Esophagus squamous epithelium (tissue), 5 donors: ENCODE results near the gene NDFIP2. TPM values are rescaled to one million over a fixed set of nuclear protein-coding genes. Genes with fewer than 3 reads are reported as not detected.

Experiments
- DNase-seq: peaks from one replicate; lab custom pipeline; 2025; lab: John Stamatoyannopoulos, UW
- H3K27ac ChIP-seq, 4 donors: fragments of 200-600 bp; sonication (generic); one replicate each; pipeline ENCODE4 v1.5.1; 2016 to 2019; ENCODE audit warnings: mild to moderate bottlenecking in 1 of 4
- H3K27me3 ChIP-seq, 4 donors: fragments of 200-600 bp; sonication (generic); 1 replicate in 3 of 4; 2 replicates in 1 of 4; pipeline versions ENCODE4 v1.5.1 to v1.6.0; 2017 to 2021; ENCODE audit warnings: antibody characterized with exemption in 1 of 4
- H3K36me3 ChIP-seq, 3 donors: fragments of 200-600 bp; sonication (generic); one replicate each; pipeline ENCODE4 v1.5.1; 2016 to 2019
- H3K4me1 ChIP-seq, 3 donors: fragments of 200-600 bp; sonication (generic); one replicate each; pipeline ENCODE4 v1.5.1; 2017 to 2019
- H3K4me3 ChIP-seq, 4 donors: fragments of 200-600 bp; sonication (generic); 1 replicate in 3 of 4; 2 replicates in 1 of 4; pipeline ENCODE4 v1.5.1; 2016 to 2019; ENCODE audit warnings: mild to moderate bottlenecking in 2 of 4, moderate library complexity in 1 of 4
- H3K9me3 ChIP-seq, 3 donors: fragments of 200-600 bp; sonication (generic); one replicate each; pipeline ENCODE4 v1.5.1; 2016 to 2019
- CTCF ChIP-seq, 6 experiments: fragments of 450-650 bp in 4 of 6; fragments of 200-600 bp in 2 of 6; sonication (generic) in 2 of 6; IDR thresholded peaks; one replicate each; pipeline ENCODE4 v1.5.1; 2016 to 2019; ENCODE audit warnings: antibody characterized with exemption in 6 of 6, mild to moderate bottlenecking in 4 of 6, moderate library complexity in 4 of 6
- POLR2A ChIP-seq, 4 donors: fragments of 450-650 bp; IDR thresholded peaks; one replicate each; pipeline ENCODE4 v1.6.1; 2017; ENCODE audit warnings: antibody characterized with exemption in 4 of 4, mild to moderate bottlenecking in 4 of 4, moderate library complexity in 3 of 4
- WGBS, 2 donors: methylation state at CpG; one replicate each; pipeline ENCODE4 v1.1.5; 2018; 5-methylcytosine and 5-hydroxymethylcytosine counted together
- intact Hi-C: fragments of 100-400 bp; cut with DNase I; formaldehyde crosslinking; loops from one replicate; pipeline ENCODE4 v1.15.0; 2022
- total RNA-seq, 4 donors: library from RNA; depleted of rRNA; stranded (reverse); fragments of >200 nt; gene quantifications; one replicate each; pipeline ENCODE4 v1.1.0, GENCODE V29; 2016
- donor health status: DM: yes; HTN: yes; CAD: no.

Gene NDFIP2
- total RNA-seq, 4 donors from 2014 or later = 37.8 to 81.9 (median 54.8) TPM

- Histone ChIP-seq H3K4me1 (peaks cover 0 to 15% (median 0%) of the 10 kb centered on the region in 3 donors), H3K27me3 (no peaks in the 10 kb centered on the region), H3K27ac (no peak overlapping the region), H3K9me3 (no peaks in the 10 kb centered on the region), H3K4me3 (no peak overlapping the region), H3K36me3 (peaks cover 0 to 37% (median 0%) of the 10 kb centered on the region in 3 donors)
- 30 to 54% methylated on average over 3 of the region's 3 CpGs for WGBS, 2 donors
- no peak for DNase-seq
- TF ChIP-seq CTCF (IDR thresholded peaks at IDR 0.05) (no peak), POLR2A (IDR thresholded peaks at IDR 0.05) (no peak)
- intact Hi-C loops = no loop called here
Measured at GRCh38 chr13:79519255-79519654, 38.3 kb downstream of the NDFIP2 start.

- H3K27me3 ChIP-seq = no peaks in the 10 kb centered on the region
- no peak for DNase-seq
- intact Hi-C loops = no loop called here
- H3K27ac ChIP-seq = no peak overlapping the region
- H3K4me1 ChIP-seq = peaks cover 0 to 18% (median 0%) of the 10 kb centered on the region in 3 donors
- TF ChIP-seq CTCF (IDR thresholded peaks at IDR 0.05) = no peak
- TF ChIP-seq POLR2A (IDR thresholded peaks at IDR 0.05) = no peak
- peaks cover 0 to 70% (median 0%) of the 10 kb centered on the region in 3 donors for H3K36me3 ChIP-seq
- H3K4me3 ChIP-seq = no peak overlapping the region
- H3K9me3 ChIP-seq = no peaks in the 10 kb centered on the region
Measured at GRCh38 chr13:79522583-79522982, 41.6 kb downstream of the NDFIP2 start.

GRCh38 chr13:79525064-79525857 is 44.3 kb downstream of the NDFIP2 start:
- H3K27ac ChIP-seq = no peak overlapping the region
- WGBS, 2 donors = 62 to 64% methylated on average over 8 of the region's 8 CpGs
- intact Hi-C loops = no loop called here
- no peak overlapping the region for H3K4me3 ChIP-seq
- peaks cover 4 to 29% (median 5%) of the 10 kb centered on the region in 3 donors for H3K4me1 ChIP-seq
- no peaks in the 10 kb centered on the region for H3K27me3 ChIP-seq
- H3K9me3 ChIP-seq = no peaks in the 10 kb centered on the region
- H3K36me3 ChIP-seq = peaks cover 0 to 74% (median 0%) of the 10 kb centered on the region in 3 donors
- TF ChIP-seq CTCF (IDR thresholded peaks at IDR 0.05) (no peak), POLR2A (IDR thresholded peaks at IDR 0.05) (no peak)
- no peak for DNase-seq

GRCh38 chr13:79527698-79528097 is 46.7 kb downstream of the NDFIP2 start:
- WGBS, 2 donors = 66 to 68% methylated on average over 5 of the region's 5 CpGs
- H3K4me3 ChIP-seq = no peak overlapping the region
- no peak overlapping the region for H3K27ac ChIP-seq
- DNase-seq = no peak
- H3K27me3 ChIP-seq = no peaks in the 10 kb centered on the region
- no peak for TF ChIP-seq POLR2A (IDR thresholded peaks at IDR 0.05)
- TF ChIP-seq CTCF (IDR thresholded peaks at IDR 0.05) = no peak
- H3K4me1 ChIP-seq = peaks cover 4 to 29% (median 5%) of the 10 kb centered on the region in 3 donors
- intact Hi-C loops = loop anchor here (2.0 kb wide), 1 partner anchor 37 kb away; no protein-coding TSS in a partner anchor
- H3K9me3 ChIP-seq = no peaks in the 10 kb centered on the region
- peaks cover 0 to 55% (median 0%) of the 10 kb centered on the region in 3 donors for H3K36me3 ChIP-seq

- DNase-seq = no peak
- intact Hi-C loops = no loop called here
- 66 to 83% methylated on average over 4 of the region's 4 CpGs for WGBS, 2 donors
Measured at GRCh38 chr13:79528356-79528755, 47.4 kb downstream of the NDFIP2 start.

More at GRCh38 chr13:79528356-79528755, 47.4 kb downstream of the NDFIP2 start:
- Histone ChIP-seq H3K4me1 (peaks cover 4 to 29% (median 5%) of the 10 kb centered on the region in 3 donors), H3K4me3 (no peak overlapping the region), H3K27me3 (no peaks in the 10 kb centered on the region), H3K27ac (no peak overlapping the region), H3K9me3 (no peaks in the 10 kb centered on the region), H3K36me3 (peaks cover 0 to 49% (median 0%) of the 10 kb centered on the region in 3 donors)
- no peak for TF ChIP-seq POLR2A (IDR thresholded peaks at IDR 0.05)
- no peak for TF ChIP-seq CTCF (IDR thresholded peaks at IDR 0.05)
